SJCRH30 (cell line): Measurements from ENCODE around the gene OR52K1. TPM values are rescaled to one million over a fixed set of nuclear protein-coding genes. Genes with fewer than 3 reads are reported as not detected.
A peak's percentile ranks its signal among the peaks of the same experiment; 100 is the strongest.
"Not testable (repeated sequence)": the region's sequence is repeated elsewhere in the genome, so short reads cannot be mapped to it uniquely, and the experiment has no call there.

Experiments
- DNase-seq, 2 experiments: peaks; one replicate each; pipeline ENCODE4 v3.0.0-alpha.2; 2015 to 2020
- H3K27ac ChIP-seq: fragments of 250-450 bp; sonication (Bioruptor Pico); 2 replicates; pipeline ENCODE4 v1.5.1; 2020; ENCODE audit warnings: mild to moderate bottlenecking, moderate library complexity
- H3K27me3 ChIP-seq: fragments of 250-450 bp; sonication (Bioruptor Pico); 2 replicates; pipeline ENCODE4 v1.5.1; 2020; ENCODE audit warnings: mild to moderate bottlenecking, moderate library complexity
- H3K36me3 ChIP-seq: fragments of 250-450 bp; sonication (Bioruptor Pico); 2 replicates; pipeline ENCODE4 v1.5.1; 2020; ENCODE audit warnings: mild to moderate bottlenecking, moderate library complexity
- H3K4me1 ChIP-seq: fragments of 250-450 bp; sonication (Bioruptor Pico); 2 replicates; pipeline ENCODE4 v1.5.1; 2020; ENCODE audit warnings: mild to moderate bottlenecking, moderate library complexity
- H3K4me3 ChIP-seq: fragments of 250-450 bp; sonication (Bioruptor Pico); 2 replicates; pipeline ENCODE4 v1.5.1; 2020; ENCODE audit warnings: mild to moderate bottlenecking, moderate library complexity
- H3K9me3 ChIP-seq: fragments of 250-450 bp; sonication (Bioruptor Pico); replicated peaks from 2 replicates; pipeline ENCODE4 v1.5.1; 2020; ENCODE audit warnings: mild to moderate bottlenecking, moderate library complexity
- total RNA-seq: library from RNA; depleted of rRNA; stranded (reverse); fragments of >200 nt; shearing (Covaris generic); gene quantifications from 2 replicates; pipeline ENCODE4 v1.2.3, GENCODE V29; 2014; rRNA removed

The OR52K1 gene
- total RNA-seq, 1 experiment from 2014 or later = not detected

DNA sequence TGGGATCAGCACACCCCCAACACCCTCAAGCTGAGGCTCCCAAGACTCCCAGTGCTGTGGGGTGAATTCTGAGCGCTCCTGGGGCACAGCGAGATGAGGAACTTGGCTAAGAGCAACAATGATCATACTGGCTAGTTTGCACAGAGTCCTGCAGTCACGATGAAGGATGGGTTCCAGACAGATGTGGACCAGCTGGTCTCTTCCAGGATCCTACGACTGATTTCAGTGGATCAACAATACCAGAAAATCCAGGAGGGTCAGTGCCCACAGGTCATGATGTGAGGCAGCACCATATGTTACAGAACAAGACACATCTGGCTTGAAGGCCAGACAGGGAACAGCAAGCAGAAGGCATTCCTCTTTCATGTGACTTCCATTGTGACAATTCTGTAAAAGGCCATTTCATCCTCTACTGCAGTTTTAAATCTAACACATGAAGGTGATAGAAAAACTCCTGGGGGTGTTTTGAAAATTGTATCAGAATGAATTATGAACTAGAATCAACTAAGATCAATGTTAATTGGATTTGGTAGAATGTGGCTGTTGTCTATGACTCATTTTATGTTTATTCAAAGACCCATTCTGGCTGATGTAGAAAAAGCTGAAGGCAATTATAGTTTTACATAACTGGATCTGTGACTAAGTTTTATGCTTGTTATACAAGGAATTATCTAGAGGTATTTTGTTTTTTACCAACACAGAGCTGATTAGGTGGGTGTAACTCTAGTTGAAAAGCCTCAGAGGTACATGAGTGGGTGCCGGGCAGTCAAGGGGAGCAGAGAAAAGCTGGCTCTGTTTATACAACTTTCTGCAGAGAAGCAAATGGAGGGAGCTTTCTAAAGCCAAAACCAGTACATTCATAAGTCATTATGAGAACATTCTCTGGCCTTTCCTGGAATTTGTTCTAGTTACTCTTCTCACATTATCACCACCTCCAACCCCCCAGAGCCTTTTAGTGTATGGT is 29.1 kb downstream of the OR52K1 start:
- no peaks in the 10 kb centered on the region for H3K27me3 ChIP-seq
- no peak overlapping the region for H3K4me3 ChIP-seq
- H3K9me3 ChIP-seq = no peaks in the 10 kb centered on the region
- H3K4me1 ChIP-seq = no peaks in the 10 kb centered on the region
- no peak for DNase-seq
- H3K36me3 ChIP-seq = no peaks in the 10 kb centered on the region
- H3K27ac ChIP-seq = no peak overlapping the region

DNA sequence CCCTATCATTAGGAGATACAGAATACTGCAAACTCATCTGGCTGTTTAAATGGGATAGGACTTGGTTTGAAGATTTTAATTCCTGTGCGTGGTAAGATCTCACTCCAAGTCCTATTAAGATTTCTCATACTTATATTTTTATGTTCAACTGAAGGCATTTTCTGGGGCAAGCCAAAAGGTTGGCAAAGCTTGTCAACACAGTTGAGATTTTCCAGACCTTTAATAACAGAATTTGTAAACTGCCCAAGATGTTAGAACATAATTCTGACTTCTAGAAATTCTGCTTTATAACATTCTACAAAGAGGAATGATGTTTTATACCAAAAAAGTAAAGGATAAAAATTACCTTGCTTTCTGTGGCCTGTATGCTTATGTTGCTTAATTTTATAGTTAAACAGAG is 31.8 kb downstream of the OR52K1 start:
- no peak overlapping the region for H3K27ac ChIP-seq
- no peak overlapping the region for H3K4me3 ChIP-seq
- no peaks in the 10 kb centered on the region for H3K4me1 ChIP-seq
- H3K27me3 ChIP-seq = no peaks in the 10 kb centered on the region
- no peak for DNase-seq
- no peaks in the 10 kb centered on the region for H3K36me3 ChIP-seq
- no peaks in the 10 kb centered on the region for H3K9me3 ChIP-seq

DNA sequence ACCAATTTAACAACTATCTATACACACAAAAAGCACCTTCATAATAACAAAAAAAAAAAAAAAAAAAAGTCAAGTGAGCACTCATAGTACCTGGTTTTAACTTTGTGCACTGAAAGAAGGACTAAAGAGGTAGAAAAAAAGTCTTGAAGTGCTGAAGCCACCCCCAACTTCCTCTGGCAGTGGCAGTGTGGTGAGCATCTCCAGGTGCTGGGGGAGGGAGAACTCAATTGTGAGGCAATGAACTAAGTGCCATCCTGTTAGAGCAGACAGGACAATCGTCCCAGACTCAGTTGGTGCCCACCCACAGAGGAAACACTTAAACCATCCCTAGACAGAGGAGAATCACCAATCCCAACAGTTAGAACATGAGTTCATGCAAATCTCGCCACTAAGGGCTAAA is 39.9 kb downstream of the OR52K1 start:
- no peaks in the 10 kb centered on the region for H3K27me3 ChIP-seq
- no peak overlapping the region for H3K27ac ChIP-seq
- no peaks in the 10 kb centered on the region for H3K4me1 ChIP-seq
- no peaks in the 10 kb centered on the region for H3K9me3 ChIP-seq
- no peak overlapping the region for H3K4me3 ChIP-seq
- no peaks in the 10 kb centered on the region for H3K36me3 ChIP-seq
- DNase-seq = no peak

DNA sequence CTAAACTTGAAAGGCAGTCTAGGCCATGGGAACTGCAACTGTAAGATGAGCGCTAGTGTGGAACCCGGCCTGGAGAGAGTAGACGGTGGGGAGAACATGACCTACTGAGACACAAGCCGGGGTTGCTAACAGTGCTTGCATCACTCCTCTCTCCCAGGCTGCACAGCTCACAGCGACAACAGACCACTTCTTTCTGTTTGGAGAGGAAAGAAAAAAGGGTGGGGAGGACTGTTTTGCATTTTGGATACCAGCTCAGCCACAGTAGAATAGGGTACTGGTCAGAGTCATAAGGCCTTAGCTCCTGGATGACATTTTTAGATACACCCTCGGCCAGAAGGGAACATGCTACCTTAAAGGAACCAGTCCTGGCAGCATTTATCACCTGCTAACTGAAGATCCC is 40.3 kb downstream of the OR52K1 start:
- DNase-seq = no peak
- H3K27me3 ChIP-seq = no peaks in the 10 kb centered on the region
- H3K4me1 ChIP-seq = no peaks in the 10 kb centered on the region
- H3K4me3 ChIP-seq = no peak overlapping the region
- H3K27ac ChIP-seq = no peak overlapping the region
- no peaks in the 10 kb centered on the region for H3K36me3 ChIP-seq
- no peaks in the 10 kb centered on the region for H3K9me3 ChIP-seq

DNA sequence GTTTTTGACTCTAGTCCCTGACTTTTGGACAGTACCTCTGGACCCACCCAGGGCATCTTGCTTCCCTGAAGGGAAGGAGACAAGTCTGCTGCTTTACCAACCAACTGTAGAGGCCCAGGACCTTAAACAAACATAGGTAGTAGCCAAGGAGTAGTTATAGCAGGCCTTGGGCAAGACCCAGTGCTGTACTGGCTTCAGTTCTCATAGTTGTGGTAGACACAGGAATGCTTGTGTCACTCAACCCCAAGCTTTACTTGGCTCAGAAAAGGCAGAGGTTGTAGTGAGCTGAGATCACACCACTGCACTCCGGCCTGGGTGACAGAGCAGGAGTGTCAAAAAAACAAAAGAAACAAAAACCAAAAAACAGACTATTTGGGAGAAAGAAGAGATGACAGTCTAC is 41.2 kb downstream of the OR52K1 start:
- Histone ChIP-seq H3K4me3 (no peak overlapping the region), H3K9me3 (no peaks in the 10 kb centered on the region), H3K36me3 (no peaks in the 10 kb centered on the region), H3K27me3 (no peaks in the 10 kb centered on the region), H3K27ac (no peak overlapping the region), H3K4me1 (no peaks in the 10 kb centered on the region)
- DNase-seq = no peak

DNA sequence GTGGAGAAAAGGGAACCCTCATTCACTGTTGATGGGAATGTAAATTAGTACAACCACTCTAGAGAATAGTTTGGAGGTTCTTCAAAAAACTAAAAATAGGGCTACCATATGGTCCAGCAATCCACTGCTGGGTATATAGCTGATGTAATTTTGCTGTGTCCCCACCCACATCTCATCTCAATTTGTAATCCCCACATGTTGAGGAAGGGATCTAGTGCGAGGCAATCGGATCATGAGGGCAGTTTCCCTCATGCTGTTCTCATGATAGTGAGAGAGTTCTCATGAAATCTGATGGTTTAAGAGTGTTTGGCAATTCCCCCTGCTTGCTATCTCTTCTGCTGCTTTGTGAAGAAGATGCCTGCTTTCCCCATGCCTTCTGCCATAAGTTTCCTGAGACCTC is 45.5 kb downstream of the OR52K1 start:
- no peaks in the 10 kb centered on the region for H3K4me1 ChIP-seq
- no peak overlapping the region for H3K4me3 ChIP-seq
- no peak overlapping the region for H3K27ac ChIP-seq
- H3K27me3 ChIP-seq = no peaks in the 10 kb centered on the region
- no peaks in the 10 kb centered on the region for H3K36me3 ChIP-seq
- H3K9me3 ChIP-seq = no peaks in the 10 kb centered on the region
- no peak for DNase-seq

DNA sequence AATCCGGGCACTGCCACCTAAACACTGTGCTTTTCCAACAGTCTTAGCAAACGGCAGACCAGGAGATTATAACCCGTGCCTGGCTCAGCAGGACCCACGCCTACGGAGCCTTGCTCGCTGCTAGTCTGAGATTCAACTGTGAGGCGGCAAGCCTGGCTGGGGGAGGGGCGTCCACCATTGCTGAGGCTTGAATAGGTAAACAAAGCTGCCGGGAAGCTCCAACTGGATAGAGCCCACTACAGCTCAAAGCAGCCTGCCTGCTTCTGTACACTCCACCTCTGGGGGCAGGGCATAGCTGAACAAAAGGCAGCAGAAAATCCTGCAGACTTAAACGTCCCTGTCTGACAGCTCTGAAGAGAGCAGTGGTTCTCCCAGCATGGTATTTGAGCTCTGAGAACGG is 49.2 kb downstream of the OR52K1 start:
- H3K9me3 ChIP-seq, DNase-seq: not testable (repeated sequence)

DNA sequence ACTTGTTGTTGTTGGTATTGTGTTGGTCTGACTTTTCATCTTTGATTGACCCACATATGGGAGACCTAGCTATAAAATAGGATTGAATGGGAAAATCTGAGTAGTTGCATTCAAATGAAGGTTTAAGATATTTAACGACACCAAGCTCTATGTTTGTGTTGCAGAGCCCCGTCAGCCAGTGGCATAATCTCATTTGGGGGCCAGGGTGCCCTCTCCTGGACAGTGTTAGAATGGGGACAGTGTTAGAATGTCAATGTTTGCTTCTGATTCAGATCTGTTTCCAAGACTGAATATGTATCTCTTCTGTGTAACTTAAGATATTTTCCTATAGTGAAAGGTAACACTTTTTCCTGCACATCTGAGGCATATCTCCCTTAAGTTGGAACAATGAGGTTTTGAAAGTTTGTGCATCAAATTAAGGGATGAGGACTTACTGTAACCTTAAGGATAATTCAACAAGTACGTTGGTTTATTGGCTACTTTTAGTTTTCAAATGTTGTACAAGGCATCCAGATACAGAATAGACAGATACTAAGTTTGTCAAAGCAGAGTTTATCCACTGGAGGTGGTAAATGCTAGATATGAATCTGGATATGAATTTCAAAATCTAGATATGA is 57.3 kb downstream of the OR52K1 start:
- no peaks in the 10 kb centered on the region for H3K36me3 ChIP-seq
- no peaks in the 10 kb centered on the region for H3K9me3 ChIP-seq
- no peaks in the 10 kb centered on the region for H3K4me1 ChIP-seq
- DNase-seq = peak; percentile 11 to 57
- H3K27ac ChIP-seq = no peak overlapping the region
- H3K27me3 ChIP-seq = no peaks in the 10 kb centered on the region
- no peak overlapping the region for H3K4me3 ChIP-seq

More for the DNA sequence above, 49.2 kb downstream of the OR52K1 start:
- not testable (repeated sequence) for H3K4me1 ChIP-seq, H3K36me3 ChIP-seq, H3K4me3 ChIP-seq, H3K27me3 ChIP-seq, H3K27ac ChIP-seq

DNA sequence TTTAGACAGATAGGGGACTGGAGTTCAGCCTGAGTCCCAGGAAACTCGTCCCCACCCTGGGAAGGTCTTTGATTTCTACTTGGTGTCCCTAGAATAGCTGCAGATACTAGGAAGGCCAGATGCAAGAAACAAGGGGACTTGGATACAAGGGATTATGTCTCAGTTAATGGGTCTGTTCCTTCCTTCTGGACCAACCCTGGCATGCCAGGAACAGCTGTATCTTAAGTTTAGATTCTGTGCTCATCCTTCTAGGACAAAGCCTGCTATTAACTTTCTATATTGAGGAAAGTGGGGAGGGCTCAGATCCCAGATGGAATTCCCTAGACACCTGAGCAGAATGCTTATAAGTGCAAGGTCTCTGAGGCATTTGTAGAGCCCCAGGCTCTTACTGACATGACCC is 58.6 kb downstream of the OR52K1 start:
- Histone ChIP-seq H3K4me1 (no peaks in the 10 kb centered on the region), H3K9me3 (no peaks in the 10 kb centered on the region), H3K36me3 (no peaks in the 10 kb centered on the region), H3K27me3 (no peaks in the 10 kb centered on the region), H3K27ac (no peak overlapping the region), H3K4me3 (no peak overlapping the region)
- DNase-seq = no peak

Other genes with a start within 250 kb of the OR52K1 start
- gene OR52B4, start 114.3 kb upstream of the OR52K1 start, total RNA-seq = not detected in 2 replicates
- 7.5 and 10.2 TPM in 2 replicates for gene TRIM21, start 88.9 kb upstream of the OR52K1 start, total RNA-seq
- not detected in 2 replicates for gene OR52K2, start 33.4 kb upstream of the OR52K1 start, total RNA-seq
- gene OR52M1, start 62.5 kb downstream of the OR52K1 start, total RNA-seq = not detected in 2 replicates
- not detected in 2 replicates for gene OR52I2, start 99.1 kb downstream of the OR52K1 start, total RNA-seq
- gene OR52I1, start 111.4 kb downstream of the OR52K1 start, total RNA-seq = not detected in 2 replicates
- gene TRIM68, start 125.6 kb downstream of the OR52K1 start, total RNA-seq = 9.3 and 10.9 TPM in 2 replicates
- not detected in 2 replicates for gene OR51D1, start 154.8 kb downstream of the OR52K1 start, total RNA-seq
- gene OR51E1, start 161.3 kb downstream of the OR52K1 start, total RNA-seq = not detected in 2 replicates
- gene OR51E2, start 215.2 kb downstream of the OR52K1 start, total RNA-seq = not detected in 2 replicates
- not detected in 2 replicates for gene MMP26, start 222.1 kb downstream of the OR52K1 start, total RNA-seq